Neutrophil (primary cell): ENCODE results near the gene PDE4D.

Experiments used
- H3K27ac ChIP-seq: fragments of 200-600 bp; sonication (generic); 2 replicates; pipeline ENCODE4 v1.5.1; 2016; ENCODE audit warnings: mild to moderate bottlenecking, moderate library complexity
- H3K27me3 ChIP-seq: fragments of 200-600 bp; sonication (generic); 2 replicates; pipeline ENCODE4 v1.6.0; 2016; ENCODE audit warnings: mild to moderate bottlenecking
- H3K36me3 ChIP-seq: fragments of 200-600 bp; sonication (generic); 2 replicates; pipeline ENCODE4 v1.5.1; 2017
- H3K4me1 ChIP-seq, 2 experiments: fragments of 200-600 bp in 1 of 2; sonication (generic) in 1 of 2; 1 replicate in 1 of 2; 2 replicates in 1 of 2; pipeline versions ENCODE4 v1.5.1 to v1.6.1; 2013 to 2016; ENCODE audit warnings: low read depth in 1 of 2, low read length in 1 of 2, mild to moderate bottlenecking in 1 of 2, moderate library complexity in 1 of 2; ENCODE audit not compliant: control insufficient read depth in 1 of 2, insufficient read depth in 1 of 2
- H3K4me3 ChIP-seq, 2 experiments: fragments of 200-600 bp in 1 of 2; sonication (generic) in 1 of 2; 1 replicate in 1 of 2; 2 replicates in 1 of 2; pipeline ENCODE4 v1.5.1; 2013 to 2016; ENCODE audit warnings: low read depth in 1 of 2, low read length in 1 of 2, mild to moderate bottlenecking in 1 of 2, moderate library complexity in 1 of 2
- H3K9me3 ChIP-seq: fragments of 200-600 bp; sonication (generic); 2 replicates; pipeline ENCODE4 v1.5.1; 2016
- CTCF ChIP-seq: fragments of 200-600 bp; sonication (generic); IDR thresholded peaks from 2 replicates; pipeline ENCODE4 v1.5.1; 2016; ENCODE audit warnings: antibody characterized with exemption

The PDE4D gene

GRCh38 chr5:59008816-59009473 is 884.6 kb downstream of the PDE4D start:
- peaks cover 0 to 4% of the 10 kb centered on the region in 2 experiments for H3K4me1 ChIP-seq
- no peaks in the 10 kb centered on the region for H3K27me3 ChIP-seq
- H3K4me3 ChIP-seq: no peak overlapping the region
- H3K36me3 ChIP-seq: no peaks in the 10 kb centered on the region
- H3K9me3 ChIP-seq: no peaks in the 10 kb centered on the region
- TF ChIP-seq CTCF: no peak
- H3K27ac ChIP-seq: no peak overlapping the region

GRCh38 chr5:59007460-59008063 is 886.0 kb downstream of the PDE4D start:
- Histone ChIP-seq H3K27ac (no peak overlapping the region), H3K27me3 (no peaks in the 10 kb centered on the region), H3K4me3 (no peak overlapping the region), H3K36me3 (no peaks in the 10 kb centered on the region), H3K9me3 (no peaks in the 10 kb centered on the region), H3K4me1 (peaks cover 0 to 4% of the 10 kb centered on the region in 2 experiments)
- TF ChIP-seq CTCF: no peak

GRCh38 chr5:59005934-59006701 is 887.4 kb downstream of the PDE4D start:
- Histone ChIP-seq H3K27me3 (no peaks in the 10 kb centered on the region), H3K36me3 (no peaks in the 10 kb centered on the region), H3K4me3 (no peak overlapping the region), H3K27ac (no peak overlapping the region), H3K9me3 (no peaks in the 10 kb centered on the region), H3K4me1 (peaks cover 0 to 4% of the 10 kb centered on the region in 2 experiments)
- TF ChIP-seq CTCF: no peak

DNA sequence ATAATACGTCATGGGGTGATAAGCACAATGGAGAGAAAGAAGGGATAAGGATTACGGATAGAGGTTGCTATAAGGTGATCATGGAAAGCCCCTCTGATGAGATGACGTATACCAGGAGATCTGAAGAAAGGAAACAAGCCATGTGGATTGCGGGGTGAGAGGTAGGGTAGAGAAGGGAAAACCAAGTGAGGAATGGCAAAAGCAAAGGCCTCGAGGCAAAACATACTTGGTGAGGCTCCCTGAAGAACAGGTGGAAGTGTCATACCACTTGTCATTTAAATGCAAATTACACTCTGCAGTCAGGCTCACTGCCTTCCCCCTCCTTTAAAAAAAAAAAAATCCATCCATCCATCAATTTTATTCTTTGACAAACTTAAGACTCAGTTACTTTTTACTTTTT is 889.9 kb downstream of the PDE4D start:
- Histone ChIP-seq H3K27me3 (no peaks in the 10 kb centered on the region), H3K4me3 (no peak overlapping the region), H3K36me3 (no peaks in the 10 kb centered on the region), H3K9me3 (no peaks in the 10 kb centered on the region), H3K4me1 (peaks cover 0 to 4% of the 10 kb centered on the region in 2 experiments), H3K27ac (no peak overlapping the region)
- TF ChIP-seq CTCF: no peak

- no peak overlapping the region for H3K4me3 ChIP-seq
- peaks cover 0 to 4% of the 10 kb centered on the region in 2 experiments for H3K4me1 ChIP-seq
- no peak for TF ChIP-seq CTCF
- no peaks in the 10 kb centered on the region for H3K36me3 ChIP-seq
- H3K27me3 ChIP-seq: no peaks in the 10 kb centered on the region
- no peak overlapping the region for H3K27ac ChIP-seq
- no peaks in the 10 kb centered on the region for H3K9me3 ChIP-seq
Observed at GRCh38 chr5:59003124-59003523, 890.4 kb downstream of the PDE4D start.
